Measurements from ENCODE around the gene RASD1.
A peak's percentile ranks its signal among the peaks of the same experiment; 100 is the strongest.

Gene RASD1

GRCh38 chr17:17509601-17510425, 13.6 kb upstream of the RASD1 start:
- no peak for DNase-seq

- no peak for DNase-seq
Observed at GRCh38 chr17:17508646-17509591, 12.7 kb upstream of the RASD1 start.

- DNase-seq = no peak
Observed at GRCh38 chr17:17508019-17508535, 11.9 kb upstream of the RASD1 start.

- no peak for DNase-seq
Observed at GRCh38 chr17:17507465-17508011, 11.3 kb upstream of the RASD1 start.

- DNase-seq = no peak
Observed at GRCh38 chr17:17506893-17507464, 10.8 kb upstream of the RASD1 start.

GRCh38 chr17:17506181-17506741, 10.1 kb upstream of the RASD1 start:
- DNase-seq = no peak

GRCh38 chr17:17505610-17506171, 9.5 kb upstream of the RASD1 start:
- DNase-seq = no peak

GRCh38 chr17:17505151-17505550, 9.0 kb upstream of the RASD1 start:
- DNase-seq = no peak

GRCh38 chr17:17504341-17505140, 8.3 kb upstream of the RASD1 start:
- DNase-seq = no peak

- no peak for DNase-seq
Observed at GRCh38 chr17:17503566-17504130, 7.5 kb upstream of the RASD1 start.

GRCh38 chr17:17502741-17503565, 6.8 kb upstream of the RASD1 start:
- no peak for DNase-seq

GRCh38 chr17:17500999-17501605, 4.9 kb upstream of the RASD1 start:
- DNase-seq = no peak

GRCh38 chr17:17499402-17500145, 3.4 kb upstream of the RASD1 start:
- DNase-seq = no peak

- DNase-seq = no peak
Observed at GRCh38 chr17:17498606-17499301, 2.6 kb upstream of the RASD1 start.

GRCh38 chr17:17497845-17498520, 1.8 kb upstream of the RASD1 start:
- no peak for DNase-seq

GRCh38 chr17:17497065-17497844, 1.1 kb upstream of the RASD1 start:
- peak; percentile 32 for DNase-seq
